HT1080 (cell line): ENCODE results near the gene RAMP3. TPM values are rescaled to one million over a fixed set of nuclear protein-coding genes. Genes with fewer than 3 reads are reported as not detected.
"Not testable (repeated sequence)": the region's sequence is repeated elsewhere in the genome, so short reads cannot be mapped to it uniquely, and the experiment has no call there.

Experiments
- DNase-seq: peaks from one replicate; pipeline ENCODE4 v3.0.0-alpha.2; 2015; ENCODE audit warnings: low read depth
- total RNA-seq: library from RNA; depleted of rRNA; stranded (reverse); fragments of >200 nt; shearing (Covaris generic); gene quantifications from 2 replicates; pipeline ENCODE4 v1.2.3, GENCODE V29; 2014

Gene RAMP3
- total RNA-seq, 1 experiment from 2014 or later = not detected

DNA sequence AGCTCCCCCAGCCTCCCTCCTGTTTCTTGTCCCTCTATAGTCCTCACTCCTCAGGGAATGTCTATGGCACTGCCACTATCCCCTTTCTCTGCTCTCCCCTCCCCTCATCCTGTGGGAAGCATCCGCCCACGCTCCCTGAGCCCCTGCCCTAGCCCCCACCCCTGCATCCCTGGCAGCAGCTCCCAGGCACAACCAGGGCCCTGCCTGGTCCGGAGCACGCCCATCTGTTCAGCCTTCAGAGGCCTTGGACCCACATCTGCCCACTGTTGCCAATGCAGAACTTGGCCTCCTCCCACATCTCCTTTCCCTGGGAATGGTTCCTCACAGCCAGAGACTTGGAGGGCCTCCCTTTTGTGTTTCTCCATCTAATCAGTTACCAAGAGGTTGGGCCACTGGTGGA, 25.7 kb upstream of the RAMP3 start:
- DNase-seq = no peak

- DNase-seq = no peak
Measured at GRCh38 chr7:45132708-45133320, 24.8 kb upstream of the RAMP3 start.

GRCh38 chr7:45133352-45133751, 24.2 kb upstream of the RAMP3 start:
- DNase-seq = no peak

- no peak for DNase-seq
Measured at GRCh38 chr7:45133877-45134276, 23.7 kb upstream of the RAMP3 start.

- peak; percentile 40 for DNase-seq
Measured at GRCh38 chr7:45136106-45137060, 21.2 kb upstream of the RAMP3 start.

- DNase-seq = no peak
Measured at GRCh38 chr7:45138433-45139267, 18.9 kb upstream of the RAMP3 start.

DNA sequence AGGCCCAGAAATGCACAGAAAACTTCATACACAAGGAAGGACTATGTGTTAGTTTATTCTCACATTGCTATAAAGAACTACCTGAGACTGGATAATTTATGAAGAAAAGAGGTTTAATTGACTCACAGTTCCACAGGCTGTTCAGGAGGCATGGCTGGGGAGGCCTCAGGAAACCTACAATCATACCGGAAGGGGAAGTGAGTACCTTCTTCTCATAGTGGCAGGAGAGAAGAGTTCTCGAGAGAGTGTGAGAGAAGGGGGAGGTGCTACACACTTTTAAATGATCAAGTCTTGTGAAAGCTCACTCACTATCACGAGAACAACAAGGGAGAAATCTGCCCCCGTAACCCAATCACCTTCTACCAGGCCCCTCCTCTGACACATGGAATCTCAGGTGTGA, 16.8 kb upstream of the RAMP3 start:
- no peak for DNase-seq

DNA sequence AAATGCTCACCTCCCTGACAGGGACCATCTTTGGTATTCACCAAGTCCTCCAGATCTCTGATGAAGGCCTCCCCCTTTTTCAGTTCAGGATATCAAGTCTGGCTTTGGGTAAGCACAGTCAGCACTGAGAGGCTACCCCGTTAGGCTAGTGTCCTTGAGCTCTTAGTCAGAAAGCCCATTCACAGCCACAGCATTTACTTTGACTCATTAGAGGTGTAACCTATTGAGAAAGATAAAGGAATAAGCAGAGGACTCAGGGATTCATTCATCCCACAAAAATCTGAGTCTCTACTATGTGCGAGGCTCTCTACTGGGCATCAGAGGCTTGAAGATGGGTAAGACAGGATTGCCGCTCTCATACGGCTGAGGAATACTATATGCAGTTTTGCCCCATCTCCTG, 14.0 kb upstream of the RAMP3 start:
- peak; percentile 51 for DNase-seq

DNA sequence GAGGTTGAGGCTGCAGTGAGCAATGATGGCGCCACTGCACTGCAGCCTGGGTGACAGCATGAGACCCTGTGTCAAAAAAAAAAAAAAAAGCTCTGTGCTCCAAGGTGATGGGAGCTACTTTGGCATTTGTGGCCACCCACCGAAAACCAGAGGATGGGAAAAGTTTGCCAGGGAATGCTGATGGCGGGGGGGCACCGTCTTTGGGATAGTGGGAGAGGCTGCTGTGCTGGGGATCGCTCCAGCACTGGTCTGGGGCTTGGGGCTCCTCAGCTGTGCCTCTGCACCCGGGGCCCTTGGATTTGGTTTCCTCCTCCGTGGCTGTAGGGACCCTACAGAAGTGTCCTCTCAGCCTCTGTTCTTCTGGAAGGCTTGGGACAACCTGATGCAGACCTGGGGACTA, 11.7 kb upstream of the RAMP3 start:
- no peak for DNase-seq

GRCh38 chr7:45146531-45147379, 10.8 kb upstream of the RAMP3 start:
- no peak for DNase-seq

- DNase-seq = no peak
Measured at GRCh38 chr7:45147858-45148652, 9.5 kb upstream of the RAMP3 start.

DNA sequence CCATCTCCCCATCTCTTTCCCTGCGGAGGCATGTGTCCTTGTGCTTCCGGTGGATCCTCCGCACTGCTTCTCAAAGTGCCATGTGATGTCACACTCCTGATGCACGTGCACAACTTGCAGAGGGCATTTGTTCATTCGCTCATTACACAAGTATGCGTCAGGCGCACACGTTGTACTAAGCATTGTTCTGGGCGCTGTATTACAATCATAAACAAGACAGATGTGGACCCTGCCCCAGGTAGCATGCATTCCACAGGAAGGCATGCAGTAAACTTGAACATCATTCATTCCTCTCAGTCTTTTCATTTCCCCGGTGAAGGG, 9.0 kb upstream of the RAMP3 start:
- DNase-seq = no peak

- DNase-seq = no peak
Measured at GRCh38 chr7:45149606-45150005, 8.0 kb upstream of the RAMP3 start.

GRCh38 chr7:45150199-45150598, 7.4 kb upstream of the RAMP3 start:
- peak; percentile 15 for DNase-seq

- DNase-seq = no peak
Measured at GRCh38 chr7:45151131-45151684, 6.4 kb upstream of the RAMP3 start.

DNA sequence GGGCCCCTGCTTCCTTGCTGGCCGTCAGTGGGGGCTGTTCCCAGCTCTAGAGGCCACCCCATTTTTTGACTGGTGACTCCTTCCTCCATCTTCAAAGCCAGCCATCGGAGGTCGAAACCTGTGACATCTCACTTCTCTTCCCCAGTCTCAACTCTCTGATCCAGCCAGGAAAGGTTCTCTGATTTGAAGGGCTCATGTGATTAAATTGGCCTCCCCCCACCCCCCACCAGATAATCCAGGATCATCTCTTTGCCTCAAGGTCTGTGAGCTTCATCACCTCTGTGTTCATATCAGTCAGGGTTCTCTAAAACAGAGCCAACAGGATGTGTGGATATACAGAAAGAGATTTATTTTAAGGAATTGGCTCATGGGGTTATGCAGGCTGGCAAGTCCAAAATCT, 5.6 kb upstream of the RAMP3 start:
- DNase-seq = no peak

DNA sequence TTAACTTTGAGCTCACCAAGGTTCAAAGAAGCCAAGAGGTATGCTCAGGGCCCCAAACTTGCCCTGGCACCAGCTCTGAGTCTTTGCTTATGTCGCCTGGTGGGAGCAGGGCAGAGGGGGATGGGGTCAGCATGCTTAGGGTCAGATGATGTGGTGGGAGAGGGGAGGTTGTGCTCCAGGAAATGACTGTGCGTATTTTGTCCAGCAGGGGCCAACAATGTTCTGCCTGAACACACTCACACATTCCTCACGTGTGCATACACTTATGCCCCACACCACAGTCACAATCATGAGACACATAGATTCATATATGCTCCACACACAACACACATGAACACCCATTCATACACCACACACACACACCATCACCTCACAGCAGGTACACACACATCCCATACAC, 4.4 kb upstream of the RAMP3 start:
- DNase-seq = peak; percentile 44

DNA sequence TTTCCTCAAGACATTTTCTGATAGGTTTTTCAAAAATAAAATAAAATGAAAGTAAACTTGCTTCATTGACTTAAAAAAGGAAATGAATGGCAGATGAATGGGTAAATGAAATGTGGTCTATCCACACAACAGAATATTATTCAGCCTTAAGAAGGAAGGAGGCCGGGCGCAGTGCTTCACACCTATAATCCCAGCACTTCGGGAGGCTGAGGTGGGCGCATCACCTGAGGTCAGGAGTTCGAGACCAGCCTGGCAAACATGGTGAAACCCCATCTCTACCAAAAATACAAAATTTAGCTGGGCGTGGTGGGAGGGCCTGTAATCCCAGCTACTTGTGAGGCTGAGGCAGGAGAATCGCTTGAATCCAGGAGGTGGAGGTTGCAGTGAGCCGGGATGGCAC, 3.7 kb upstream of the RAMP3 start:
- DNase-seq = not testable (repeated sequence)

GRCh38 chr7:45155357-45155900, 2.2 kb upstream of the RAMP3 start:
- no peak for DNase-seq

DNA sequence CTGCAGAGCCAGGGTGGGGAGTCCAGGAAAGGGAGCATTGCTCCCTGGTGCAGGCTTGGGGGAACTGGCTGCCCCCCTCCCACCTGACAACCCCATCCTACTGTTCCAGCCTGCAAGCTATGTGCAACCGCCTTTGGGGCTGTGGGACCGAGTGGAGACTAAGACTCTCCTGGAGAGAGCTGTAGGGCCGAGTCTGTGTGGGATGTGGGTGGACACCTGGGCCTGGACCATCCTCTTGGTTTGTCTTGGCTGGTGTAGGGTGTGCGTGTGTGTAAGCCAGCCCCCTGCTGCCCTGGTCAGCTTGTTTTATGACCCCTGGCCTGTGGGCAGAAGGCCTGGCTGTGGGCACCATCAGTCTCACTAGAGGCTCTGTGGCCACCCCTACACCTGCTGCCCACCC, 1.6 kb upstream of the RAMP3 start:
- DNase-seq = no peak
